Keratinocyte (primary cell): ENCODE results near the gene SLC27A2.

Experiments used
- EZH2 ChIP-seq: IDR thresholded peaks from one replicate; pipeline ENCODE4 v1.6.1; 2012; ENCODE audit warnings: inconsistent platforms, mild to moderate bottlenecking, low read length, moderate library complexity
- TF ChIP-seq, protein P1 (sequence below), 3 experiments: IDR thresholded peaks in 1 of 3; conservative IDR thresholded peaks in 1 of 3; optimal IDR thresholded peaks in 1 of 3; 2 replicates in 2 of 3; 3 replicates in 1 of 3; pipeline versions ENCODE3 to v1.5.1; 2011; ENCODE audit warnings: low read length in 3 of 3, mild to moderate bottlenecking in 3 of 3, moderate library complexity in 2 of 3, control low read depth in 1 of 3, inconsistent platforms in 1 of 3; ENCODE audit not compliant: insufficient read depth in 2 of 3; ENCODE audit errors: extremely low read depth in 1 of 3

DNA sequence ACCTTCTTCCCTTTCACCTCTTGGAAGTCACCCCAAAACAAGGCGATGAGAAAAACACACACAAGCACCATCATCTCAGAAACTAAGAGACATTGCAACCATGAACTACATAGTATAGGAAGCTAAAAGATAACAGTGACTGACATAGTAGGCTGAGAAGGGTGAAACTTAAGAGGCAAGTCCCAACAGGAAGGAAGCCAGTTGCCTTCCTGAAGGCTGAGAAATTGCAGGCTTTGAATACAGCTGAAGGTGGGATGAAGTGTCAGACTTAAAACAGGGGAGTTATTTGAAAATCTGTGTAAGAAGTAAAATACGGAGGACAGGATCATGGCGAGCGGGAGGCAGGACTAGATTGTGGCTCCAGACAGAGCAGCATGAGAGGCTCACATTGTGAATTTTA lies 27.8 kb downstream of the SLC27A2 start:
- TF ChIP-seq, protein P1, sequence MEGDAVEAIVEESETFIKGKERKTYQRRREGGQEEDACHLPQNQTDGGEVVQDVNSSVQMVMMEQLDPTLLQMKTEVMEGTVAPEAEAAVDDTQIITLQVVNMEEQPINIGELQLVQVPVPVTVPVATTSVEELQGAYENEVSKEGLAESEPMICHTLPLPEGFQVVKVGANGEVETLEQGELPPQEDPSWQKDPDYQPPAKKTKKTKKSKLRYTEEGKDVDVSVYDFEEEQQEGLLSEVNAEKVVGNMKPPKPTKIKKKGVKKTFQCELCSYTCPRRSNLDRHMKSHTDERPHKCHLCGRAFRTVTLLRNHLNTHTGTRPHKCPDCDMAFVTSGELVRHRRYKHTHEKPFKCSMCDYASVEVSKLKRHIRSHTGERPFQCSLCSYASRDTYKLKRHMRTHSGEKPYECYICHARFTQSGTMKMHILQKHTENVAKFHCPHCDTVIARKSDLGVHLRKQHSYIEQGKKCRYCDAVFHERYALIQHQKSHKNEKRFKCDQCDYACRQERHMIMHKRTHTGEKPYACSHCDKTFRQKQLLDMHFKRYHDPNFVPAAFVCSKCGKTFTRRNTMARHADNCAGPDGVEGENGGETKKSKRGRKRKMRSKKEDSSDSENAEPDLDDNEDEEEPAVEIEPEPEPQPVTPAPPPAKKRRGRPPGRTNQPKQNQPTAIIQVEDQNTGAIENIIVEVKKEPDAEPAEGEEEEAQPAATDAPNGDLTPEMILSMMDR (optimal IDR thresholded peaks at IDR 0.05 in 1 of 3, IDR thresholded peaks at IDR 0.05 in 1 of 3, conservative IDR thresholded peaks at IDR 0.05 in 1 of 3; ENCODE audit: extremely low read depth in 1 of 3, insufficient read depth in 2 of 3, low read length in 3 of 3), result no peak
- TF ChIP-seq EZH2, result no peak
